RWPE1 (cell line): ENCODE measurements around the gene SLC44A5.

Experiments used
- CTCF ChIA-PET: fragments of 350-600 bp; sonication (Branson Sonifier 250); formaldehyde crosslinking; extraction: SDS; loops from one replicate; lab custom pipeline; 2021; lab: Yijun Ruan, JAX
- POLR2A ChIA-PET: fragments of 400-600 bp; formaldehyde crosslinking; extraction: SDS; loops from one replicate; lab custom pipeline; 2020; ENCODE audit warnings: antibody characterized with exemption; ENCODE audit not compliant: low non-redundant PET; lab: Yijun Ruan, JAX
- DNase-seq: peaks from one replicate; pipeline ENCODE4 v3.0.0; 2012; ENCODE audit warnings: low spot score
- H3K27ac ChIP-seq: fragments of 450-650 bp; 2 replicates; pipeline ENCODE4 v1.5.1; 2017
- TF ChIP-seq, protein P1 (sequence below): fragments of 450-650 bp; conservative IDR thresholded peaks from 2 replicates; pipeline ENCODE4 v1.5.1; 2017; ENCODE audit warnings: low read depth, mild to moderate bottlenecking

SLC44A5 gene

DNA sequence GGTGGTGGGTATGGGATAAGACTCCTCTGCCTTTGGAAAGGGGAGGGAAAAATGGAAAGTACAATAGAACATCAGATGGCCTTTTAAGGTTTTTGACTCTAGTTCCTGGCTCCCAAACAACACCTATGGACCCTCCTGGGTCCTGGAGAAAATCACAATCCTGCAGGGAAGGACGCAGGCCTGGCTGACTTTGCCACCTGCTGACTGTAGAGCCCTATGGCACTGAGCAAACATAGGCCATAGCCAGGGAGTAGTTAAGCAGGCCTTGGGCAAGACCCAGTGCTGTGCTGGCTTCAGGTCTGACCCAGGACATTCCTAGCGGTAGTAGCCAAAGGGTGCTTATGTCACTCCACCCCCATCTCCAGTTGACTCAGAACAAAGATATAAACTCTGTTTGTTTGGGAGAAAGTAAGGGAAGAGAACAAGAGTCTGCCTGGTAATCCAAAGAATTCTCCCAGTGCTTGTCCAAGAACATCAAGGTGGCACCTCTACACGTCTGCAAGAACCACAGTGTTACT lies 149.0 kb downstream of the SLC44A5 start:
- no peak overlapping the region for H3K27ac ChIP-seq
- DNase-seq = no peak
- ChIA-PET CTCF (no interaction called here), POLR2A (no interaction called here)
- TF ChIP-seq, protein P1, sequence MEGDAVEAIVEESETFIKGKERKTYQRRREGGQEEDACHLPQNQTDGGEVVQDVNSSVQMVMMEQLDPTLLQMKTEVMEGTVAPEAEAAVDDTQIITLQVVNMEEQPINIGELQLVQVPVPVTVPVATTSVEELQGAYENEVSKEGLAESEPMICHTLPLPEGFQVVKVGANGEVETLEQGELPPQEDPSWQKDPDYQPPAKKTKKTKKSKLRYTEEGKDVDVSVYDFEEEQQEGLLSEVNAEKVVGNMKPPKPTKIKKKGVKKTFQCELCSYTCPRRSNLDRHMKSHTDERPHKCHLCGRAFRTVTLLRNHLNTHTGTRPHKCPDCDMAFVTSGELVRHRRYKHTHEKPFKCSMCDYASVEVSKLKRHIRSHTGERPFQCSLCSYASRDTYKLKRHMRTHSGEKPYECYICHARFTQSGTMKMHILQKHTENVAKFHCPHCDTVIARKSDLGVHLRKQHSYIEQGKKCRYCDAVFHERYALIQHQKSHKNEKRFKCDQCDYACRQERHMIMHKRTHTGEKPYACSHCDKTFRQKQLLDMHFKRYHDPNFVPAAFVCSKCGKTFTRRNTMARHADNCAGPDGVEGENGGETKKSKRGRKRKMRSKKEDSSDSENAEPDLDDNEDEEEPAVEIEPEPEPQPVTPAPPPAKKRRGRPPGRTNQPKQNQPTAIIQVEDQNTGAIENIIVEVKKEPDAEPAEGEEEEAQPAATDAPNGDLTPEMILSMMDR = no peak

DNA sequence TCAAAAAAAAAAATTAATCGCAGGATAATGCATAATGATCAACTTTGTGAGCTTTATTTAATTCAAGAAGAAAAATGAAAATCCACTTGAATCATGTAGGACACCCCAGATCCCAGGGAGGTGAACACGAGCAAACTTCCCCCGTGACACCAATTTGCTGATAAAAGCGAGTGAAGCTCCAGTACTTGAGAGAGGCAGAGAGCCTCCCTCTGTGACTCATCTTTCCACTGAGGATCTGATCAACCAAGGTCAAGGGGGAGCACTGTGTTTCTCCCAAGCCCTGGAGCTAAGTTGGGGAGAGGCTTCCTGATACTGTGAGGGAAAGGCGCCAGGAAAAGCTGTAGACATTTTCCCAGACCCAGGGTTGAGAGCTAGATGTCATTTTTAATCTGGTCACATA lies 160.9 kb downstream of the SLC44A5 start:
- TF ChIP-seq, protein P1 = no peak
- ChIA-PET CTCF (no interaction called here), POLR2A (no interaction called here)
- H3K27ac ChIP-seq = no peak overlapping the region
- DNase-seq = no peak

DNA sequence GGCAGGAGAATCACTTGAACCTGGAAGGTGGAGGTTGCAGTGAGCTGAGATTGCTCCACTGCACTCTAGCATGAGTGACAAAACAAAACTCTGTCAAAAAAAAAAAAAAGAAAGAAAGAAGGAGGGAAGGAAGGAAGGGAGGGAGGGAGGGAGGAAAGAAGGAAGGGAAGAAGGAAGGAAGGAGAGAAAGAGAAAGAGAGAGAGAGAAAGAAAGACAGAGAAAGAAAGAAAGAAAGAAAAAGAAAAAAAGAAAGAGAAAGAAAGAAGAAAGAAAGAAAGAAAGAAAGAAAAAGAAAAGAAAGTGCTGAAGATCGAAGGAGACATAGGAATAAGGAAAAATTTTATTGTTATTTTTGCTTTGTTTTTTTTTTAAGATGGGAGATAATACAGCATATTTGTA lies 166.7 kb downstream of the SLC44A5 start:
- no peak for DNase-seq
- CTCF ChIA-PET = no interaction called here
- POLR2A ChIA-PET = no interaction called here
- TF ChIP-seq, protein P1 = no peak
- H3K27ac ChIP-seq = no peak overlapping the region

DNA sequence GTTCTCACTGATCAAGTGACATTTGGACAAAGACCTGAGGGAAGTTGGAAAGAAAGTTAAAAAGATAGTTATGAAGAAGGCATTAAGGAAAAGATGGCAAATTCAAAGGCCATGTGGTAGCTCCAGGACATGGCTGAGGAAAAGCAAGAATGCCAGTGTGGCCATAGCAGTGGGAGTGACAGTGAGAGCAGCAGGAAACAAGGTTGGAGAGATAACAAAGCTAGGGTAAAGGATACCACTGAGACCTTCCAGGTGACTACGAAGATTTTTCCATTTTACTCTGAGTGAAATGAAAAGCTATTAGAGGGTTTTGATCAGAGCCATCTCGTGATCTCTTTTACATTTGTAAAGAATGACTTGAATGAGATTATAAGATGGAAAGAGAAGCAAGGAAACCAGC lies 170.6 kb downstream of the SLC44A5 start:
- ChIA-PET POLR2A (no interaction called here), CTCF (no interaction called here)
- TF ChIP-seq, protein P1 = no peak
- H3K27ac ChIP-seq = no peak overlapping the region
- DNase-seq = no peak

DNA sequence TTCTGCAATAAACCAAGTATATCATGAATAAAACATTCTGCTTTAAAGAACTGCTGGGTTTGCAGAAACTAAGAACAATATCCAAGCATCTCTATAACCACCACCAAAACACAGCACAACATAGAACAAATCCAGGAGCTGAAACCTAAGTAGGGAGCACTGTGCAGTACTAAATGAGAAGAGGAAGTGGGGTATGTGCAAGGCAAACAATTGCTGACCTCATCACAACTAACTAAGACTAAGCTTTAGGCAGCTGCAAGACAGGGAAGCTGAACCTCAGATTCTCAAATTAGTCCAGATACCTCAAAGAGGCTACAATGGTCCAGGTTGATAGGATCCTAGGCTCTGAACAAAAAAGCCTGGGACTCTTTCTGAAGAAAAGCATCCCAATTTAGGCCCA lies 172.6 kb downstream of the SLC44A5 start:
- no peak overlapping the region for H3K27ac ChIP-seq
- TF ChIP-seq, protein P1 = no peak
- POLR2A ChIA-PET = no interaction called here
- no peak for DNase-seq
- CTCF ChIA-PET = no interaction called here

DNA sequence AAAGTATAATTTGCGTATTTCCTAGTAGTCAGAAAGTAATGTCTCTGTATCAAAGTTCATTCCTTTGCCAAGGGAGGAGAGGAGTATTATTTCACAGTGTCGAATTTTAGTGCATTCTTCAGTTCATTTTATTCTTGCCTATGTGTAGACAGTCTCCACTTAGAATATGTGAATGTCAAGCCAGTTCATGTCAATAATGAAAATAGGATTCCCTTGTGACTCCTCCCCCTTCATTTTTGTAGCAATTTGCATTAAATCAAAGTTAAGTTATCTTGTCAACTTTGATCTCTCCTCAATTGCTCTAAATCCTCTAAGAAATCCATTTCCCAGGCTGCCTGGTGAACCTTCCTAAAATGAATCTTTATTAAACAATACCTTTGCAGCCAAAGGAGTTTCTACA lies 179.1 kb downstream of the SLC44A5 start:
- ChIA-PET POLR2A (no interaction called here), CTCF (interaction anchor here (0.6 kb wide), 1 partner anchor 1350 kb away, joined by 3 read pairs; no protein-coding TSS in a partner anchor)
- DNase-seq = no peak
- H3K27ac ChIP-seq = no peak overlapping the region
- TF ChIP-seq, protein P1 = no peak
